HG03039 (cell line): ENCODE results near the gene SNTG2.
"Not testable (repeated sequence)": the region's sequence is repeated elsewhere in the genome, so short reads cannot be mapped to it uniquely, and the experiment has no call there.

Source experiments
- ATAC-seq: cut with Tn5 transposase; IDR thresholded peaks from one replicate; pipeline ENCODE4 v1.9.1; 2021; ENCODE audit warnings: mild to moderate bottlenecking, moderate library complexity; ENCODE audit not compliant: unreplicated experiment

SNTG2 gene

DNA sequence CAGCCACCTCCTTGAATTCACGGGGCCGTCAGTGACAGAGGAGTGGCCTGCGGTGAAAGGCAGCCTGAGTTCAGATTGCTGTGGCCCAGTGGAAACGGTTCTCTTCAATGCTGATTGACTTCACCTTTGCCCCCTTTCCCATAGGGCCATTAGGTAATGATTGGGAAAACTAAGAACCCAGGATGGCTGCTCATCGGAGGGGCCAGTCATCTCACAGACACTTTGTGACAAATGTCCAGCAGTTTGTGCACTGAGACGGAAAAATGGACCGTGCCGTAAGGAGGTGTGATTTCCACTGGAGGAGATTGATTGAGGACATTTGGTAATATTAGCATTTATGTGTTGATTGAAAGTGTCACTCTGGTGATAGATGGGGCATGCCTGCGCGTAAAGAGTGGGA lies 402.9 kb downstream of the SNTG2 start:
- no peak for ATAC-seq

DNA sequence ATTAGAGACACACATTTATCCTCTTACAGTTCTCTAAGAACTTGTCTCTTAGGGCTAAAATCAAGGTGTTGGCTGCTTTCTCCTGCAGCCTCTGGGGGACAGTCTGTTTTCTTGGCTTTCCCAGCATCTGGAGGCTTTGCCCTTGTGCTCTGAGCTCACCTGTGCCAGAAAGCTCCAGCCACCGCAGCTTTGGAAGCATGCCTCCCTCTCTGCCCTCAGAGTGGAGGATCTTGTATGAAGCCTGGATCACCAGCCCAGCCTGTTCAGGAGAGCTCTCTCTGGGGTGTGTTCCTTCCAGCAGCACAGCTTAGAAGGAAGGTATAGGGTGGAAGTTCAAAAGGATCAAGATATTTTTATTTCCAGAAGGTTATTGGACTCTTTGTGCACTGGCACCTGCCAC lies 409.5 kb downstream of the SNTG2 start:
- no peak for ATAC-seq

DNA sequence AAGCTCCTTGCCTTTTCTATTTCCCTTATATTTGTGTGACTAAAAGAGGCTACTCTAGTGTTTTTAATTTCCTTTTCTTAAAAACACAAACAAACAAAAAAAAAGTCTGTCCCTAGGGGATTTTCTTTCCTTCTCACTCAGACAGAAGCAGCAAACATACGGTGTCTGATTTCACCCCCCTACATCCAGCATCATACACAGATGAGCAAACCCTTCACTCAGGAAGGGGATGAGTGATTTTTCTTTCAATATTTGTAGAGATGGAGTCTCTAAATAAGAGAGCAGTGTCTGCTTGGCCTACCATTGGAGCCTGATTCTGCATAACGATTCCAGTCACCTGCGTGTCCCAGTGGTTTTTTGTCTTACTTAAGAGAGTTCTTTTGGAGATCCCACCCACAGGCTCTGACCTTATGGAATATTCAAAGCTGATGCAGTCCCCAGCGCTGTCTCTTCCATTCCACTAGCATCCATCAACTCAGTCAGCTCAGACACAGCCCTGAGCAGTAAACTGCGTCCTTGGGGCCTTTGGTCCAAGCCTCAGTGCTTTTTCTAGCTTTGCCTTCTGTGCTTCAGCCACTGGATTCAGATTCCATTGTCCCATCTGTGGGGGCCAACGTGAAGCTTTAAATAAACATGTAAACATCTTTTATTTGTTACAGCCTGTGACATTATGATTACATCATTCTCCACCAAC lies 410.1 kb downstream of the SNTG2 start:
- no peak for ATAC-seq

DNA sequence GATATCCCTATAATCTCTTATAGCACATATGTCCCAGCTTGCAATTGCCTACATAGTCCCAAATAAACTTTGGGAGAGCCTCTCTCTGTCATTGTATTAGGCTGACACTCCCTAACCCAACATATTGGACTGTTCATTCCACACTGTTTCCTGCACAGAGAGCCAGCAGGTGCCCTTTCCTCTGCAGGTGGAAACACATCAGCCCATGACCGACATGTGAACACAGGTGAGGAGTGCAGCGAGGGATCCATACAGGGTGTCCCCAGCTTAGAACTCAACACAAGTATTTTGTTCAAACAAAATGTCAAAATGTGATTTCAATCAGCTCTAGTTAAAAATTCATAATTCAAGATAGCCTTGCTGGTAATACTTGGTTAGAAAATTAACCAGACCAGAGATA lies 412.7 kb downstream of the SNTG2 start:
- ATAC-seq: no peak

DNA sequence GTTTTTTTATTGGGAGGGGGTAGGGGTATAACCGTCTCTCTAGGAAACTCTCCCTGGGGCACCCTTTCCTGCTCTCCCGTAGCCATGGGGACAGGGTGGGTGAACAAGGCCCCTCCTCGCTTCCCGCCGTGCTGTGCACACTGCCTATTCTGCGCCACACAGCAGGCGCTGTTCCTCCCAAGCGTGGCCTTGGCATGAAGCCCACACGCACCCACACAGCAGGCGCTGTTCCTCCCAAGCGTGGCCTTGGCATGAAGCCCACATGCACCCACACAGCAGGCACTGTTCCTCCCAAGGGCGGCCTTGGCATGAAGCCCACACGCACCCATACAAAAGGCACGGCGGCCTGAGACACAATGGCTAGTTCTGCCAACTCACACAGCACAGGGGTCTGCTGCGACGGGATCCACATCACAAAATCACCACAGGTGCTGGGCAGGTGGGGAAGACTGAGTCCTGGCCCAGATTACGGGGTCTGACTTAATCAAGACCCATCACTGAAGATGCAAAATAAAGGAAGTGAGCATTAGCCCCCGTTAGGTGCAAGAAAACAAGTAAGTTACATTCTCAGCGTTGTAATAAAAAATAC lies 416.0 kb downstream of the SNTG2 start:
- no peak for ATAC-seq

DNA sequence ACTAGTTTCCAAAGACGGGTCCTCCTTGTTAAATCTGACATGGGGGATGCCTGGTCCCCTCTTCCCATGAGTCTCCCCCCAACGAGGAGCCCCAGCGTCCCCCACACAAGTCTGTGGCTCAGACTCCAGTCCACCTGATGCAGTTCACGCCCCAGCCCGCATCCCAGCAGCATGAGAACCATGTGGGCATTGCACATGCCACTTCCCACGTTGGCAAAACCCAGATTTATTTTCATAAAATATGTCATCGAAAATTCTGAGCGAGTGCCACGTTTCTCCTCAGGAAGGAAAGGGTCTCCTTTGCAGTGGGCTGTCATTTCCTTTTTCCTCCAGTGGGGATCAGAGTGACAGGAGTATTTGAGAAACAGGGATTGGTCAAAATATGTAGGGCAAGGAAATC lies 417.0 kb downstream of the SNTG2 start:
- no peak for ATAC-seq

DNA sequence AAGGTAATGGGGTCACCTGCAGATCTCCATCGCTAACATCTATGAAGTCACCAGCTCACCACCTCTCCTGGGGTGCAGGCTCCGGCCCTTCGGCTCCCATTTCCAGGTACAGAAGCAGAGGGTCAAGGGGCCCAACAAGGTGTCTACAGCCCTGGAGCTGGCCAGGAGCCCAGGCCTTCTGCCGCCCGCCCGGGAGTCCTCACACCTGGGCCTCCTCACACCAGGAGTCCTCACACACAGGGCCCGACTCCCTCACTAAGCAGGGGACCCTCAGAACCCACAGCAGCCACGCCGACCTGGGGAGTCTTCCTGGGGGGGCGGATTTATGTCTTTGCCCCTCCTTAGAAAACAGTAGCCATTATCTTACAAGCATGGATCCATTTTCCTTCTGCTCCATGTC lies 419.3 kb downstream of the SNTG2 start:
- ATAC-seq: no peak

DNA sequence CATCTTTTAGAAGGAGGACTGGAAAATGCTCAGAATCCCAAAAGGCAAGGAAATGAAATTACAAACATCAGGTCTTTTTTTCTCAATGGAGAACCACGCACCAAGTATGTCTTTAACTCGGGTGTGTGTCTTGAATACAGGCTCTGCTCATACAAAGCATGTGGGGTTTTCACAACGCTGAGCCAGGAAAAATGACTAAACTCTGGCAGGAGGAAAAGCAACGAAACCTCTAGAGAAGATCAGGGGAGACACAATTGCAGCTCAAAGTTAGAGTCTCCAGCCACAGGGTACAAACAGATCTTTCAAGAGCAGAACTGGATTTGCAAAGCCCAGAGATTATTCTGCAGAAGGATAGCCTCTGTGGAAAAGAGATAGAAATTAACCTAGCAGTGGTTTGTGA lies 419.8 kb downstream of the SNTG2 start:
- no peak for ATAC-seq

DNA sequence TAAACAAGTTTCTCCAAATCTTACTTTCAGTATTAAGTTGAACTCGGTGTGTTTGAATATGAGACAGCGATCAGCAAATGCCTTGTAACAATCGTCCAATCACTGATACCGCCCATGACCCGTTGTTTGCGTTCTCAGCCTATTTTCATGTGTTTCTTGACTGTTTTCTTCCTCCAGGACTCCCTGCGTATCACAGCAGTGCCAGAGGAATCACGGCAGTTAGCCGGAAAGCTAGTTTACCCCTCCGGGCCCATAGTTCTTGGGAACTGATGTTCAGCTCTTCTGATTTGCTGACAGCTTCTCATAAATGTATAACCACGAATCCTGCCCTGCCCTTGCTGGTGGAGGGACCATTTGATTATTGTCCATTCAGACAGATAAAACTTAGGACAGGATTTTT lies 420.4 kb downstream of the SNTG2 start:
- no peak for ATAC-seq

DNA sequence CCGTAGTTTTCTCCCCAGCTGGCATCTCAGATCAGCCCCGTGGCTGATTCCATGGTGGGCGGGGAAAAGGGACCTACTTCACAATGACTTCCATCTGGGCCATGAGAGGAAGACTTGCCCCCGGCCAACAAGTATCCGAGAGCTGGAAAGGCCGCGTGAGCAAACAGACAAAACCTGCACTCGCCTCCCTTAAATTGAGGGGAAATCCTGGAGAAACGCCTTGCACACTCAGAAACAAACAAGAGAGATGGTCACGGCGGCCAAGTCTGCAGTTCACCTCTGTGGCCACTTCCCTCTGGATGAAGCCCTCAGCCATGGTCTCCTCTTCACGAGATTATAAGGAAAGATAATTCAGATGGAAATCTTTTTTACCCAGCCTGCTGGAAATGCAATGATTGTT lies 423.2 kb downstream of the SNTG2 start:
- ATAC-seq: no peak

DNA sequence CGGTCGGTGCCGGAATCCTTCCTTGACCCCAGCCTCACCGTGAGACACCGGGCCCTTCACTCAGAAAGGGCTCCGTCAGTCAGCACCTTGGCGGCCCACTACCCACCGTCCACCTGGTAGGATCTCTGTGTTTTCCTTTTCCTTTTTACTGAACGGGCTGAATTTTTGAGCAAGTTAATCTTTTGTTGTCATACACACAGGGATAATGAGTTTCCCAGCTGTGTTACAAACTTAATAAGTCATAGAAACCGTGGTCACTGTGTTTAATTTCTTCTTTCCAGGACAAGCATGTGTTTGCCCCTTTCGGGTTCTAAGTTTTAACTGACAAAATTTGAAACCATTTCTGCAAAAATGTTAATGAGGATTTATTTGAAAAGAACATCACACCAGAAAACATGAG lies 423.6 kb downstream of the SNTG2 start:
- ATAC-seq: no peak

DNA sequence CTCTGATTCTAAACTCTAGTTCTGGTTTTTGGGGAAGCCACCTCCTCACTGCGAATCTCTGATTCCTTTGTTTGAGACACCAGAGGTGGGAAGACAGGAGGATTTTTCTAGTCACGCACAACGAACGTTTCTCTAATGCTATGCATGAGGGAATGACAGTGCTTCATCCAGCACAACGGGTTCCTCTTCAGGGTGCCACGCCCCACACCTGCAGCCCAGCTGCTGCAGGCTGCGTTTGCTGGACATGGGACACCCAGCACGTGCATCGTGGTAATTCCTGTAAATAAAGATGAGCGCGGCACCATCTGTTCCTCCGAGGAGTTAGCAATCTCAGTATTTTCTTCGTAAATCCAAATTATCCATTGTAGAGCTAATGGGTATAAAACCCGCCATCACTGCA lies 425.1 kb downstream of the SNTG2 start:
- ATAC-seq: no peak

DNA sequence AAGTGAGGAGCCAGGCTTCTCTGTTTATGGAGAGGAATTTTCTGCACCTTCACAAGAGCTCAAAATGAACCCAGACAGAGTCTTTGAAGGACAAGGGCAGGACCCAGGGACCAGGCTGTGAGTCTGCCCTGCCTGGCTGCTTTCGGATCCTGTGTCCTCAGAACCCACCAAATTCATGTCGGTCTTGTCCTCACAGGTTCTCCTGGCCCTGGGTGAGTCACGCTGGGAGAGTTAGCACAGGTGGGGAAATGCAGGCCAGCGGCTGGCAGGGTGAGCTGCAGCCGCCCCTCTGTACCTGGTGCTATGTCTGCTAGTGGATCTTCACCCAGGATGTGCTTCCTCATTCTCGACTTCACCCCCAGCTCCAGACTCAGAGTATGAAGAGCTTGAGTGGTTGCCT lies 426.8 kb downstream of the SNTG2 start:
- no peak for ATAC-seq

DNA sequence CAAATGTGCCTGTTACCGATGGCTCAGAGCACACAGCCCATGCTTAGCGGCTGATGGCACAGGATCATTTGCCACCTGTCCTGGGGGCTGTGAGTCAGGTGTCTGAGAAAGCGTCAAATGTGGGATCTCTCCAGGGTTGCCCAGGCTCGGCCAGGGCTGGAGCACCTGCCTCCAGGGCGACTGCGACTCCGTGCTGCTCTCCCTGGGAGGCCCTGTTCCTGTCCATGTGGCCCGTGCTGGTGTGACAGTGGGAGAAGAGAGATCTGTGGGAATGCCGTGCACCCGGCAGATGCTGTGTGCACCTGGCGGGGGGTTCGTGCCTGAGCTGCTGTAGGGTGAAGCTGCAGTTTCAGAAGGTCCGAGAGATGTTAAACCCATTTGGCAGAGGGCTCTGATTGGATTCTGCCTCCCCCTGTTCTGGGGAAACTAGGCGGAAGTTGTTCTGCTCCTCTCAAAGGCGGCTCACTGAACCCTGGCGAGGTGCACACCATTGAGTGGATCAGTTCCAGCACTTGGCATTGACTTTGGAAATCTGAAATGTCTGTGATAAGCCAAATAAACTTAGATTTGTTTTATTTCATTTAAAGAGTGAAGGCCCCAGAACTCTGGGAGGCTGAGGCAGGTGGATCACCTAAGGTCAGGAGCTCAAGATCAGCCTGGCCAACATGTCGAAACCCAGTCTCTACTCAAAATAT lies 428.0 kb downstream of the SNTG2 start:
- ATAC-seq: no peak

DNA sequence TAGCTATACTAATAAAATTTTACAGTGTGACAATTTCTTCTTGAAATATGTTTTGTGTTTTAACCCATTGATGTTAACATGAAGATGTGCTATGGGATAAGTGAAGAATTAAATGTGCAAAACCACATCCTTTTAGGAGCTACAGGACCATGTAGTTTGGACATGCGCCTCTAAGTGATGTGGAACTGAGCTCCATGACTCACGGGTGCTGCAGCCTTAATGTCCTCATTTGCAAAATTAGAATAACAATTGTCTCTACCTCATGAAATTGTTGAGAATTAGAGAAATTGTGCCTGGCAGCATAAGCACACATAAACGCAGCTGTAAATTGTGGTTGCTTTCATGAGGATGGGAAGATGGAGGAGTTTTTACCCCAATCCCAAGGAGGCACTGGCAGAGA lies 431.0 kb downstream of the SNTG2 start:
- no peak for ATAC-seq

DNA sequence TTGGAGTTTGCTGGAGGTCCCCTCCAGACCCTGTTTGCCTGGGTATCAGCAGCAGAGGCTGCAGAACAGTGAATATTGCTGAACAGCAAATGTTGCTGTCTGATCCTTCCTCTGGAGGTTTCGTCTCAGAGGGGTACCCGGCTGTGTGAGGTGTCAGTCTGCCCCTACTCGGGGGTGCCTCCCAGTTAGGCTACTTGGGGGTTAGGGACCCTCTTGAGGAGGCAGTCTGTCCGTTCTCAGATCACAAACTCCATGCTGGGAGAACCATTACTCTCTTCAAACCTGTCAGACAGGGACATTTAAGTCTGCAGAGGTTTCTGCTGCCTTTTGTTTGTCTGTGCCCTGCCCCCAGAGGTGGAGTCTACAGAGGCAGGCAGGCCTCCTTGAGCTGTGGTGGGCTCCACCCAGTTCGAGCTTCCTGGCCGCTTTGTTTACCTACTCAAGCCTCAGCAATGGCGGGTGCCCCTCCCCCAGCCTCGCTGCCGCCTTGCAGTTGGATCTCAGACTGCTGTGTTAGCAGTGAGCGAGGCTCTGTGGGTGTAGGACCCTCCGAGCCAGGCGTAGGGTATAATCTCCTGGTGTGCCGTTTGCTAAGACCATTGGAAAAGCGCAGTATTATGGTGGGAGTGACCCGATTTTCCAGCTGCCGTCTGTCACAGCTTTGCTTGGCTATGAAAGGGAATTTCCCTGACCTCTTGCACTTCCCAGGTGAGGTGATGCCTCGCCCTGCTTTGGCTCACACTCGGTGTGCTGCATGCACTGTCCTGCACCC lies 437.5 kb downstream of the SNTG2 start:
- not testable (repeated sequence) for ATAC-seq

DNA sequence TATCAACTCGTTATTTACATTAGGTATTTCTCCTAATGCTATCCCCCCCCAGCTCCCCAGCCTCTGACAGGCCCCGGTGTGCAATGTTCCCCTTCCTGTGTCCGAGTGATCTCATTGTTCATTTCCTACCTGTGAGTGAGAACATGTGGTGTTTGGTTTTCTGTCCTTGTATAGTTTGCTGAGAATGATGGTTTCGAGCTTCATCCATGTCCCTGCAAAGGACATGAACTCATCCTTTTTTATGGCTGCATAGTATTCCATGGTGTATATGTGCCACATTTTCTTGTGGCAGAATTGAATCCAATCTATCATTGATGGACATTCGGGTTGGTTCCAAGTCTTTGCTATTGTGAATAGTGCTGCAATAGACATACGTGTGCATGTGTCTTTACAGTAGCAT lies 439.5 kb downstream of the SNTG2 start:
- not testable (repeated sequence) for ATAC-seq

DNA sequence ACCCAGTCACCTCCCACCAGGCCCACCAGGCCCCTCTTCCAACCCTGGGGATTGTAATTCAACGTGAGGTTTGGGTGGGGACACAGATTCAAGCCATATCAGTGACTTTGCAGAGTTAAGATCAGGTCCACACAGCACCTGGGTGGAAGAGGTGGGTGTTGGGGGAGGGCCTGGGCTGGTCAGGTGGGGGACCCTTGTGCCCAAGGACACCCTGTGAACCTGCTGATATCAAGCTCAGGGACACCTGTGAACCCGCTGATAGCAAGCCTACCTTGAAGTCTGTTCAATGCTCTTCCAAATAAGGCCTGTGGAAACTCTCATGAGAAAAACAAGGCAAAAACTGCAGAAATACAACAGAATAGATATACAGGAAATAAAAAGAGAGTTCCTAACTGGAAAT lies 442.7 kb downstream of the SNTG2 start:
- ATAC-seq: no peak

DNA sequence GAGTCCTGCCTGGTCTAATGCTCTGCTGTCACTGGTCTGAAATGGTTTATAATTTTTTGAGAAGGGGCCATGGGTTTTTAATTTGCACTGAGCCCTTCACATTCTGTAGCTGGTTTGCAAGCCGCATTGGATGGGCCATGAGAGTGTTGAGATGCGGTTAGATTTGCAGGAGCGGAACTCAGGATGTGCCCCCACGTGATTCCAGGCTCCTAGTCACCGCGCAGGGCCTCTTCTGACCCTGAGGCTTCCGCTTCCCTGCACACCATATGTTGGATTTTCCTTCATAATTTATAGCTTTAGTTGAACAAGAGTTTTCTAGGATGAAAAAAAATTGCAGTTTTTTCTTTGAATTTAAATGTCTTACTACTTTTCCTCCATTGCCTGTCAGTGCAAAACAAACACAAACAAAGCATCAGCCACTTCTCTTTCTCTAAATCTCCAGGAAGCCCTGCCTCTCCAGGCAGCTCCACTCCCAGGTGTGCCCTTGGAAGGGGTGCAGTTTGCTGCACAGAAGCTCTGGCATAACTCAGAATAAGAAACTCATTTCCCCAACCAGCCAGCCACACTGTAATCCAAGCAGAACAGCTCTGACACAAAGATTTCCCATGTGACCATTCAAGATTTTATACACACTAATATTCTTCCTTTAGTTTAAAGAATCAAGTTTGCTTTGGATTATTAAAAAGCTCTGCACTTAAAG lies 444.2 kb downstream of the SNTG2 start:
- ATAC-seq: no peak

DNA sequence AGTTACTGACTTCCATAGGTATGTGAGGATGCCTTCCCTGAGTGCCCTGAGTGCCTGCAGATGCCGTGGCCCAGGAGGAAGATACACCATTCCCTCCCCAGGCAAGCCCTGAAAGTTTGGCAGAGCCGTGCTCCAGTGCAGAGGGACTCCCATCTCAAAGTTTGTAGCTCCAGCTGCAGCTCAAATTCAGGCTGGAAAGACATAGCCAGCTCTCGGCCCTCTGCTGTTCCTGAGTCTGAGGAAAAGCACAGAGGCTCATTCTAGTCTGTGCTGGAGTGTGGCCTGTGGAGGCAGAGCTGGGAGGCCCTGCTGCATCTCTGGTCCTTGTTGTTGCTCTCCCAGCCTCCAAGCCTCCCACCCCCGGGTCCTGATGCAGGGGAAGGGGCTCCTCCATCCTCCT lies 446.7 kb downstream of the SNTG2 start:
- no peak for ATAC-seq

DNA sequence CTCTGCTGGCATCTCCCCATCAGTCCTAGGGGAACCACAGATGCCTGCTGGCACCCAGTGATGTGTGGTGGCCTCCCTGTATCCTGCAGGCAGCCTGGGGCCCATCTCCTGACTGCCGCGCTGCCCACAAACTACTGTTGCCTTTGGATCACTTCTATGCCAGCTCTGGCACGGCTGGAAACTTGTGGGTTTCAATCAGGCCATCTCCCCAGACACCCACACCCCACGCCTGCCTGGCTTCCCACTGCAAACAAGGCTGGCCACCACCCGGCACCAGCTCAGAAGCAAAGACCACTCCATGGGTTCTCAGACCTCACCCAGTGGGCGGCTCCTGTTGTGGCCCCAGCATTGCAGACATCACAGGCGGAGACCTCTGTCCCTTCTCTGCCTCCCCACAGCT lies 447.5 kb downstream of the SNTG2 start:
- ATAC-seq: no peak
